HEK293 (cell line): ENCODE results near the gene ZBTB4.

Experiments used
- CTCF ChIA-PET: fragments of 350-600 bp; formaldehyde crosslinking; extraction: SDS; loops from one replicate; lab custom pipeline; 2021; ENCODE audit warnings: antibody characterized with exemption; lab: Yijun Ruan, JAX
- POLR2A ChIA-PET: fragments of 300-600 bp; formaldehyde crosslinking; extraction: SDS; loops from one replicate; lab custom pipeline; 2020; ENCODE audit warnings: antibody characterized with exemption, inconsistent platforms; lab: Yijun Ruan, JAX
- H3K27ac ChIP-seq: fragments of 200-500 bp; sonication (Bioruptor generic); 2 replicates; pipeline ENCODE4 v1.5.1; 2014; ENCODE audit warnings: low read depth, low read length, control low read depth, inconsistent platforms; ENCODE audit errors: extremely low read depth
- H3K36me3 ChIP-seq, 2 experiments: fragments of 200-500 bp in 1 of 2; sonication (Bioruptor generic) in 1 of 2; 1 replicate in 1 of 2; 2 replicates in 1 of 2; pipeline ENCODE4 v1.5.1; 2014 to 2017; ENCODE audit warnings: inconsistent platforms in 2 of 2, low read length in 2 of 2; ENCODE audit not compliant: control insufficient read depth in 2 of 2, insufficient read depth in 1 of 2
- H3K4me1 ChIP-seq: fragments of 200-500 bp; sonication (Bioruptor generic); 2 replicates; pipeline ENCODE4 v1.5.1; 2014; ENCODE audit warnings: mild to moderate bottlenecking, low read length, inconsistent platforms; ENCODE audit not compliant: control insufficient read depth, insufficient read depth
- H3K4me3 ChIP-seq: 2 replicates; pipeline ENCODE4 v1.5.1; 2011; ENCODE audit warnings: low read depth, mild to moderate bottlenecking, control low read depth, low read length, moderate library complexity
- H3K9me3 ChIP-seq: fragments of 200-500 bp; sonication (Bioruptor generic); 2 replicates; pipeline ENCODE4 v1.5.1; 2014; ENCODE audit warnings: low read depth, low read length, inconsistent platforms; ENCODE audit not compliant: control insufficient read depth, insufficient read depth
- KLF9 ChIP-seq: fragments of 450-650 bp; formaldehyde crosslinking; IDR thresholded peaks from 2 replicates; pipeline ENCODE4 v1.5.1; 2016; ENCODE audit warnings: missing biosample characterization, missing genetic modification characterization, low read depth
- PRDM2 ChIP-seq: fragments of 450-650 bp; formaldehyde crosslinking; IDR thresholded peaks from 2 replicates; pipeline ENCODE4 v1.5.1; 2016; ENCODE audit warnings: missing biosample characterization, missing genetic modification characterization, borderline replicate concordance
- SETDB1 ChIP-seq: IDR thresholded peaks from one replicate; pipeline ENCODE4 v1.6.1; 2017; ENCODE audit warnings: mild to moderate bottlenecking, low read length, moderate library complexity, mixed read lengths; ENCODE audit not compliant: insufficient read length
- ZFHX2 ChIP-seq: fragments of 450-650 bp; formaldehyde crosslinking; conservative IDR thresholded peaks from 2 replicates; pipeline ENCODE4 v1.5.1; 2016; ENCODE audit warnings: missing biosample characterization, missing genetic modification characterization
- ZNF114 ChIP-seq: fragments of 450-650 bp; formaldehyde crosslinking; IDR thresholded peaks from 2 replicates; pipeline ENCODE4 v1.5.0; 2017; ENCODE audit warnings: missing biosample characterization, missing genetic modification characterization
- ZNF157 ChIP-seq: fragments of 450-650 bp; formaldehyde crosslinking; IDR thresholded peaks from 2 replicates; pipeline ENCODE4 v1.5.1; 2016; ENCODE audit warnings: missing biosample characterization, missing genetic modification characterization
- ZNF19 ChIP-seq: fragments of 450-650 bp; formaldehyde crosslinking; IDR thresholded peaks from 2 replicates; pipeline ENCODE4; 2016; ENCODE audit warnings: missing biosample characterization, missing genetic modification characterization, low read depth
- ZNF280D ChIP-seq: fragments of 450-650 bp; formaldehyde crosslinking; IDR thresholded peaks from 2 replicates; pipeline ENCODE4 v1.5.1; 2016; ENCODE audit warnings: missing biosample characterization, missing genetic modification characterization
- ZNF311 ChIP-seq: fragments of 450-650 bp; formaldehyde crosslinking; IDR thresholded peaks from 2 replicates; pipeline ENCODE4 v1.5.1; 2017; ENCODE audit warnings: missing biosample characterization, missing genetic modification characterization, borderline replicate concordance
- ZNF341 ChIP-seq: fragments of 450-650 bp; formaldehyde crosslinking; IDR thresholded peaks from 2 replicates; pipeline ENCODE4; 2016; ENCODE audit warnings: low read depth, missing biosample characterization, missing genetic modification characterization
- ZNF37A ChIP-seq: fragments of 450-650 bp; IDR thresholded peaks from 2 replicates; pipeline ENCODE4 v1.5.1; 2018; ENCODE audit warnings: missing biosample characterization, missing genetic modification characterization
- ZNF555 ChIP-seq: fragments of 450-650 bp; formaldehyde crosslinking; conservative IDR thresholded peaks from 2 replicates; pipeline ENCODE4 v1.5.1; 2017; ENCODE audit warnings: missing biosample characterization, mild to moderate bottlenecking, missing genetic modification characterization, inconsistent platforms
- ZNF596 ChIP-seq: fragments of 450-650 bp; IDR thresholded peaks from 2 replicates; pipeline ENCODE4 v1.5.0; 2018; ENCODE audit warnings: missing biosample characterization, mild to moderate bottlenecking, missing genetic modification characterization, moderate library complexity
- ZNF600 ChIP-seq: fragments of 450-650 bp; formaldehyde crosslinking; IDR thresholded peaks from 2 replicates; pipeline ENCODE4 v1.5.1; 2016; ENCODE audit warnings: missing biosample characterization, missing genetic modification characterization
- ZNF626 ChIP-seq: fragments of 450-650 bp; sonication (Bioruptor Pico); formaldehyde crosslinking; IDR thresholded peaks from 2 replicates; pipeline ENCODE4 v1.5.1; 2018; ENCODE audit warnings: missing biosample characterization, missing genetic modification characterization, inconsistent platforms
- ZNF777 ChIP-seq: fragments of 450-650 bp; formaldehyde crosslinking; IDR thresholded peaks from 2 replicates; pipeline ENCODE4 v1.5.1; 2017; ENCODE audit warnings: missing biosample characterization, missing genetic modification characterization, borderline replicate concordance
- ZNF785 ChIP-seq: fragments of 450-650 bp; formaldehyde crosslinking; IDR thresholded peaks from 2 replicates; pipeline ENCODE4 v1.5.1; 2016; ENCODE audit warnings: missing biosample characterization, missing genetic modification characterization
- ZNF791 ChIP-seq: fragments of 450-650 bp; formaldehyde crosslinking; IDR thresholded peaks from 2 replicates; pipeline ENCODE4 v1.5.1; 2016; ENCODE audit warnings: missing biosample characterization, missing genetic modification characterization
- TF ChIP-seq, protein P1 (sequence below): fragments of 450-650 bp; IDR thresholded peaks from 2 replicates; pipeline ENCODE4 v1.5.1; 2018; ENCODE audit warnings: missing biosample characterization, mild to moderate bottlenecking, missing genetic modification characterization
- TF ChIP-seq, protein P2 (sequence below): fragments of 450-650 bp; formaldehyde crosslinking; IDR thresholded peaks from 2 replicates; pipeline ENCODE4 v1.5.1; 2017; ENCODE audit warnings: missing biosample characterization, missing genetic modification characterization
- TF ChIP-seq, protein P3 (sequence below): fragments of 450-650 bp; formaldehyde crosslinking; IDR thresholded peaks from 2 replicates; pipeline ENCODE4 v1.5.1; 2016; ENCODE audit warnings: missing biosample characterization, missing genetic modification characterization

The ZBTB4 gene

DNA sequence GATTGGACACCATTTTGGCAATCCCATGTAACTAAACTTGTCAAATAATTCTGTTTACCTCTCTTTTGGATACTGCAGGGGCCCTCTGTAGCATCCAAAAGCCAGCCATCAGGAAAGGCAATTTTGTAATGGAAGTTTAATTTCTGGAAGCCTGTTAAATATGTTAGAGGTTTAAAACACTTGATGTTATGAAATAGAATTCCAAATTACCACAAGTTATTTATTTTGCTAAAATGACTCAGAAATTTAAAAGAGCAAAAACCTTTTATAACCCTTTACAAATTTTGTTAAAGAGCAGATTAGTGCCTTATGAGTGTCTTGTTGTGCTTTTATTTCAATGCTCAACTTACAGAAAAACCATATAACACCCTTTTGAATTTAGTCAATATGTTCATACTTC lies 49.4 kb upstream of the ZBTB4 start:
- Histone ChIP-seq H3K9me3 (no peaks in the 10 kb centered on the region), H3K4me1 (no peaks in the 10 kb centered on the region), H3K27ac (no peak overlapping the region), H3K4me3 (no peak overlapping the region), H3K36me3 (no peaks in the 10 kb centered on the region)
- POLR2A ChIA-PET: no interaction called here
- TF ChIP-seq ZNF600: no peak
- TF ChIP-seq SETDB1: peak; percentile 96
- no peak for TF ChIP-seq KLF9 (tag by site-specific recombination)
- TF ChIP-seq ZNF341 (tag by site-specific recombination): no peak
- TF ChIP-seq ZFHX2 (tag by site-specific recombination): no peak
- TF ChIP-seq ZNF280D (tag by site-specific recombination): peak; percentile 89; the same call in 1 of the 2 replicates
- CTCF ChIA-PET: interaction anchor here (2.7 to 4.9 kb wide), 2 partner anchors 13 to 32 kb away, joined by 10 to 34 read pairs; no protein-coding TSS in a partner anchor

DNA sequence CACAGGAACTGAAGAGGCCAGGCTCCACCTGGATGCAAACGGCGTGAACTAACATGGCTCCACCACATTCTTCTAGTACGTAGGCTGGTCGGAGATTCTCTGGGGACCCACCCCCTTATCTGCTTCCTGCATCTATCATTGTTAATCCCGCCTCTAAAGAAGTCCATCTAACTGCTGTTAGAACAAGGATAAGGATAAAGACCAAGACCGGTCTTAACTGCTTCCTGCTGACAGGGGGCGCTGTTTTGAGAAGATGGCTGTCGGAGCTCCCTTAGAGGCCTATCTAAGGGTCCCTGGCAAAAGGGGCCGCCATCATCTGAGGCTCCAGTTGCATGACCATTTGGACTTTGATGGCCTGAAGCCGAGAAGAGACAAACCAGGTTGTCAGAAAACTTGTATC lies 43.6 kb upstream of the ZBTB4 start:
- Histone ChIP-seq H3K36me3 (no peaks in the 10 kb centered on the region), H3K4me3 (no peak overlapping the region), H3K4me1 (no peaks in the 10 kb centered on the region), H3K9me3 (no peaks in the 10 kb centered on the region), H3K27ac (no peak overlapping the region)
- CTCF ChIA-PET: interaction anchor here (0.6 to 3.4 kb wide), 10 partner anchors 9 to 167 kb away, joined by 3 to 19 read pairs (median 4); partner anchors contain the start of gene SENP3
- POLR2A ChIA-PET: no interaction called here
- no peak for TF ChIP-seq ZNF37A (tag by site-specific recombination)
- TF ChIP-seq PRDM2 (tag by site-specific recombination): no peak
- no peak for TF ChIP-seq ZNF785 (tag by site-specific recombination)
- TF ChIP-seq, protein P1, sequence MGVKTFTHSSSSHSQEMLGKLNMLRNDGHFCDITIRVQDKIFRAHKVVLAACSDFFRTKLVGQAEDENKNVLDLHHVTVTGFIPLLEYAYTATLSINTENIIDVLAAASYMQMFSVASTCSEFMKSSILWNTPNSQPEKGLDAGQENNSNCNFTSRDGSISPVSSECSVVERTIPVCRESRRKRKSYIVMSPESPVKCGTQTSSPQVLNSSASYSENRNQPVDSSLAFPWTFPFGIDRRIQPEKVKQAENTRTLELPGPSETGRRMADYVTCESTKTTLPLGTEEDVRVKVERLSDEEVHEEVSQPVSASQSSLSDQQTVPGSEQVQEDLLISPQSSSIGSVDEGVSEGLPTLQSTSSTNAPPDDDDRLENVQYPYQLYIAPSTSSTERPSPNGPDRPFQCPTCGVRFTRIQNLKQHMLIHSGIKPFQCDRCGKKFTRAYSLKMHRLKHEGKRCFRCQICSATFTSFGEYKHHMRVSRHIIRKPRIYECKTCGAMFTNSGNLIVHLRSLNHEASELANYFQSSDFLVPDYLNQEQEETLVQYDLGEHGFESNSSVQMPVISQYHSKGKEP (tag by site-specific recombination): no peak
- TF ChIP-seq ZNF157 (tag by site-specific recombination): no peak
- TF ChIP-seq, protein P2, sequence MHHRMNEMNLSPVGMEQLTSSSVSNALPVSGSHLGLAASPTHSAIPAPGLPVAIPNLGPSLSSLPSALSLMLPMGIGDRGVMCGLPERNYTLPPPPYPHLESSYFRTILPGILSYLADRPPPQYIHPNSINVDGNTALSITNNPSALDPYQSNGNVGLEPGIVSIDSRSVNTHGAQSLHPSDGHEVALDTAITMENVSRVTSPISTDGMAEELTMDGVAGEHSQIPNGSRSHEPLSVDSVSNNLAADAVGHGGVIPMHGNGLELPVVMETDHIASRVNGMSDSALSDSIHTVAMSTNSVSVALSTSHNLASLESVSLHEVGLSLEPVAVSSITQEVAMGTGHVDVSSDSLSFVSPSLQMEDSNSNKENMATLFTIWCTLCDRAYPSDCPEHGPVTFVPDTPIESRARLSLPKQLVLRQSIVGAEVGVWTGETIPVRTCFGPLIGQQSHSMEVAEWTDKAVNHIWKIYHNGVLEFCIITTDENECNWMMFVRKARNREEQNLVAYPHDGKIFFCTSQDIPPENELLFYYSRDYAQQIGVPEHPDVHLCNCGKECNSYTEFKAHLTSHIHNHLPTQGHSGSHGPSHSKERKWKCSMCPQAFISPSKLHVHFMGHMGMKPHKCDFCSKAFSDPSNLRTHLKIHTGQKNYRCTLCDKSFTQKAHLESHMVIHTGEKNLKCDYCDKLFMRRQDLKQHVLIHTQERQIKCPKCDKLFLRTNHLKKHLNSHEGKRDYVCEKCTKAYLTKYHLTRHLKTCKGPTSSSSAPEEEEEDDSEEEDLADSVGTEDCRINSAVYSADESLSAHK (tag by site-specific recombination): no peak
- TF ChIP-seq, protein P3, sequence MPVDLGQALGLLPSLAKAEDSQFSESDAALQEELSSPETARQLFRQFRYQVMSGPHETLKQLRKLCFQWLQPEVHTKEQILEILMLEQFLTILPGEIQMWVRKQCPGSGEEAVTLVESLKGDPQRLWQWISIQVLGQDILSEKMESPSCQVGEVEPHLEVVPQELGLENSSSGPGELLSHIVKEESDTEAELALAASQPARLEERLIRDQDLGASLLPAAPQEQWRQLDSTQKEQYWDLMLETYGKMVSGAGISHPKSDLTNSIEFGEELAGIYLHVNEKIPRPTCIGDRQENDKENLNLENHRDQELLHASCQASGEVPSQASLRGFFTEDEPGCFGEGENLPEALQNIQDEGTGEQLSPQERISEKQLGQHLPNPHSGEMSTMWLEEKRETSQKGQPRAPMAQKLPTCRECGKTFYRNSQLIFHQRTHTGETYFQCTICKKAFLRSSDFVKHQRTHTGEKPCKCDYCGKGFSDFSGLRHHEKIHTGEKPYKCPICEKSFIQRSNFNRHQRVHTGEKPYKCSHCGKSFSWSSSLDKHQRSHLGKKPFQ (tag by site-specific recombination): no peak
- no peak for TF ChIP-seq ZNF777
- no peak for TF ChIP-seq ZNF555 (tag by site-specific recombination)
- no peak for TF ChIP-seq ZNF791 (tag by site-specific recombination)
- TF ChIP-seq ZNF596 (tag by site-specific recombination): no peak
- no peak for TF ChIP-seq ZNF19 (tag by site-specific recombination)
- TF ChIP-seq ZNF626 (tag by site-specific recombination): no peak
- TF ChIP-seq ZNF311 (tag by site-specific recombination): no peak
- no peak for TF ChIP-seq ZNF114 (tag by site-specific recombination)
